HCT116 (cell line): ENCODE results near the gene SERINC5. TPM values are rescaled to one million over a fixed set of nuclear protein-coding genes. Genes with fewer than 3 reads are reported as not detected.

Source experiments
- ATAC-seq: fragments of 200-7000 bp; cut with Tn5 transposase; 2 replicates; pipeline ENCODE4 v1.9.1; 2020; ENCODE audit warnings: mild to moderate bottlenecking, moderate library complexity
- BruUV-seq: library from RNA; stranded (reverse); fragments of 400-500 nt; replicated peaks from 2 replicates; lab custom pipeline; 2021; lab: Mats Ljungman, UMichigan
- CTCF ChIA-PET: fragments of 300-600 bp; sonication (Branson Sonifier 250); formaldehyde crosslinking; loops from one replicate; lab custom pipeline; 2021; ENCODE audit warnings: antibody characterized with exemption; lab: Charles Lee
- POLR2A ChIA-PET: fragments of 300-600, 350-600 bp; sonication (Branson Sonifier 250); formaldehyde crosslinking; loops from one replicate; lab custom pipeline; 2021; ENCODE audit warnings: antibody characterized with exemption; lab: Charles Lee
- RAD21 ChIA-PET, 2 experiments: fragments of 300-600 bp; sonication (Branson Sonifier 250); formaldehyde crosslinking; loops; one replicate each; lab custom pipeline; 2023; ENCODE audit warnings: low total read pairs in 2 of 2; ENCODE audit not compliant: uncharacterized antibody in 2 of 2, unreplicated experiment in 2 of 2, low non-redundant PET in 1 of 2; lab: Charles Lee
- DNase-seq: peaks from one replicate; pipeline ENCODE4 v3.0.0-alpha.2; 2010; ENCODE audit warnings: low read depth, low spot score
- H2AFZ ChIP-seq: fragments of 200-600 bp; shearing (Covaris generic), sonication (generic); 2 replicates; pipeline ENCODE4 v1.6.1; 2017; ENCODE audit warnings: low read depth, mixed run types, mixed read lengths, antibody characterized with exemption, low read length; ENCODE audit not compliant: poor library complexity, severe bottlenecking
- H3K27ac ChIP-seq: 2 replicates; pipeline ENCODE4 v1.5.1; 2012; ENCODE audit warnings: low read depth, low read length
- H3K27me3 ChIP-seq: fragments of 200-600 bp; sonication (generic); 2 replicates; pipeline ENCODE4 v1.6.1; 2016; ENCODE audit warnings: mixed run types, low read length, mixed read lengths; ENCODE audit not compliant: insufficient read depth
- H3K36me3 ChIP-seq, 2 experiments: fragments of 200-500 bp in 1 of 2; fragments of 200-600 bp in 1 of 2; sonication (Bioruptor generic) in 1 of 2; sonication (generic) in 1 of 2; 2 replicates each; pipeline versions ENCODE4 v1.5.1 to v1.6.1; 2014 to 2016; ENCODE audit warnings: low read length in 2 of 2, inconsistent platforms in 1 of 2, mixed read lengths in 1 of 2, mixed run types in 1 of 2; ENCODE audit not compliant: insufficient read depth in 2 of 2, control insufficient read depth in 1 of 2
- H3K4me1 ChIP-seq, 2 experiments: fragments of 200-600 bp in 1 of 2; sonication (generic) in 1 of 2; 2 replicates each; pipeline versions ENCODE4 v1.5.1 to v1.6.1; 2012 to 2017; ENCODE audit warnings: low read length in 2 of 2, inconsistent platforms in 1 of 2, mild to moderate bottlenecking in 1 of 2, mixed read lengths in 1 of 2, mixed run types in 1 of 2, moderate library complexity in 1 of 2; ENCODE audit not compliant: insufficient read depth in 2 of 2, control insufficient read depth in 1 of 2
- H3K4me2 ChIP-seq: fragments of 200-600 bp; sonication (generic); 2 replicates; pipeline ENCODE4 v1.6.1; 2017; ENCODE audit warnings: mixed run types, low read length, mixed read lengths
- H3K4me3 ChIP-seq, 2 experiments: fragments of 200-600 bp in 1 of 2; sonication (generic) in 1 of 2; replicated peaks in 1 of 2; 2 replicates each; pipeline ENCODE4 v1.5.1; 2011 to 2016; ENCODE audit warnings: low read length in 2 of 2, control low read depth in 1 of 2, low read depth in 1 of 2, mild to moderate bottlenecking in 1 of 2, mixed read lengths in 1 of 2, mixed run types in 1 of 2
- H3K79me2 ChIP-seq: fragments of 200-600 bp; sonication (generic); 2 replicates; pipeline ENCODE4 v1.6.1; 2017; ENCODE audit warnings: mild to moderate bottlenecking, mixed run types, low read length, moderate library complexity, mixed read lengths; ENCODE audit not compliant: insufficient read depth
- H3K9ac ChIP-seq: fragments of 200-600 bp; sonication (generic); 2 replicates; pipeline ENCODE4 v1.6.1; 2016; ENCODE audit warnings: low read length, mixed read lengths
- H3K9me2 ChIP-seq: fragments of 200-600 bp; sonication (generic), shearing (Covaris generic); 2 replicates; pipeline ENCODE4 v1.6.1; 2017; ENCODE audit warnings: mixed run types, mild to moderate bottlenecking, moderate library complexity; ENCODE audit not compliant: insufficient read depth
- H3K9me3 ChIP-seq, 2 experiments: fragments of 200-500 bp in 1 of 2; fragments of 200-600 bp in 1 of 2; sonication (Bioruptor generic) in 1 of 2; sonication (generic) in 1 of 2; 2 replicates each; pipeline ENCODE4 v1.6.1; 2014 to 2017; ENCODE audit warnings: low read length in 2 of 2, mixed read lengths in 2 of 2, inconsistent platforms in 1 of 2, low read depth in 1 of 2, mild to moderate bottlenecking in 1 of 2, mixed run types in 1 of 2, moderate library complexity in 1 of 2; ENCODE audit not compliant: control insufficient read depth in 1 of 2, insufficient read depth in 1 of 2
- H4K20me1 ChIP-seq: fragments of 200-600 bp; sonication (generic), shearing (Covaris generic); 2 replicates; pipeline ENCODE4 v1.6.1; 2017; ENCODE audit warnings: mixed run types, mild to moderate bottlenecking, moderate library complexity; ENCODE audit not compliant: insufficient read depth
- EGR1 ChIP-seq: IDR thresholded peaks from 2 replicates; pipeline ENCODE4 v1.6.1; 2012; ENCODE audit warnings: low read depth
- ELF1 ChIP-seq: IDR thresholded peaks from 2 replicates; pipeline ENCODE4 v1.6.1; 2012; ENCODE audit warnings: low read depth, borderline replicate concordance
- EZH2 ChIP-seq: fragments of 200-600 bp; sonication (generic); IDR thresholded peaks from 2 replicates; pipeline ENCODE4 v1.6.1; 2017; ENCODE audit warnings: antibody characterized with exemption, mixed run types
- EZH2phosphoT487 ChIP-seq: fragments of 200-600 bp; IDR thresholded peaks from 2 replicates; pipeline ENCODE4 v1.6.1; 2018; ENCODE audit warnings: antibody characterized with exemption, borderline replicate concordance
- FOSL1 ChIP-seq: IDR thresholded peaks from 2 replicates; pipeline ENCODE4 v1.6.1; 2012; ENCODE audit warnings: low read depth
- POLR2A ChIP-seq: IDR thresholded peaks from 2 replicates; pipeline ENCODE4 v1.7.0; 2011; ENCODE audit warnings: borderline replicate concordance; ENCODE audit not compliant: insufficient read depth, insufficient read length; ENCODE audit errors: extremely low read depth
- SIN3A ChIP-seq: IDR thresholded peaks from 2 replicates; pipeline ENCODE4 v1.6.1; 2012; ENCODE audit warnings: low read depth
- SP1 ChIP-seq: IDR thresholded peaks from 2 replicates; pipeline ENCODE4 v1.6.1; 2012; ENCODE audit warnings: low read depth
- TCF7L2 ChIP-seq: IDR thresholded peaks from 2 replicates; pipeline ENCODE4 v1.7.0; 2011; ENCODE audit warnings: borderline replicate concordance, inconsistent platforms; ENCODE audit not compliant: insufficient read depth, insufficient read length; ENCODE audit errors: extremely low read depth
- ZNF274 ChIP-seq: fragments of 200-500 bp; sonication (Bioruptor generic); IDR thresholded peaks from 2 replicates; pipeline ENCODE4 v1.6.1; 2014; ENCODE audit warnings: mild to moderate bottlenecking, low read depth, low read length, inconsistent platforms
- intact Hi-C: fragments of 100-400 bp; cut with micrococcal nuclease; formaldehyde crosslinking; loops from 2 replicates; pipeline ENCODE4 v1.10.0; 2022
- total RNA-seq: library from RNA; stranded (reverse); gene quantifications from one replicate; pipeline ENCODE4 v1.2.1, GENCODE V29; 2021; ENCODE audit not compliant: unreplicated experiment
- TF ChIP-seq, protein P1 (sequence below): IDR thresholded peaks from 2 replicates; pipeline ENCODE4 v1.6.1; 2011; ENCODE audit warnings: mild to moderate bottlenecking, low read length, moderate library complexity; ENCODE audit not compliant: insufficient replicate concordance; ENCODE audit errors: extremely low read depth
- TF ChIP-seq, protein P2 (sequence below): IDR thresholded peaks from 2 replicates; pipeline ENCODE4 v1.6.1; 2012
- TF ChIP-seq, protein P3 (sequence below): IDR thresholded peaks from 2 replicates; pipeline ENCODE4 v1.6.1; 2012
- TF ChIP-seq, protein P4 (sequence below): IDR thresholded peaks from 2 replicates; pipeline ENCODE4 v1.6.1; 2012; ENCODE audit warnings: low read depth

SERINC5 gene
- total RNA-seq, 1 experiment from 2014 or later, result 39.3 TPM

DNA sequence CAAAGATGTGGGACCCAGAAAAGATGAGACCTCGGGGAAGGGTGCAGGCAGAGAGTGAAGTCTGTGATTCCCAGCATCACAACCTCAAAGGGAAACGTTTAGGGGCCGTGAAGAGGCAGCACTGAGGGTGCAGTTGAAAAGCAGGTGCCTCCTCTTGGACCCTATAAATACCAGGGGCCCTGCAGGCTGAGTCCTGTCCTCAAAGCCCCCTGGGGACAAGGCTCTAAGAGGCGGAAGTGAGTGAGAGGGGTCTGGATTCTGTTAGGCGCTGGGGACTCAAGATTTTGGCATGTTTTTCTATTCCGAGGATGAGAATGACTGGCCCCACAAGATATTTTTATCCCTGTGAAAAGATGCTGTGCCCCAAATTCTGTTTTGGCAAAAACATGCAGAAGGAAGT is 112.9 kb downstream of the SERINC5 start:
- Histone ChIP-seq H3K4me3 (no peak overlapping the region), H3K4me2 (no peak overlapping the region), H3K79me2 (no peaks in the 10 kb centered on the region), H3K36me3 (peaks cover 0 to 2% of the 10 kb centered on the region in 2 experiments; a peak in 1 of 4 replicates), H3K27ac (no peak overlapping the region), H3K9ac (no peak overlapping the region)
- ChIA-PET RAD21 (no interaction called here), CTCF (no interaction called here)
- no peak for ATAC-seq
- intact Hi-C loops, result no loop called here
- BruUV-seq, result no TSS peak
- TF ChIP-seq ELF1, result no peak
- TF ChIP-seq, all 23 proteins: peak for 0
- no peak for DNase-seq
- H4K20me1 ChIP-seq, result no peaks in the 10 kb centered on the region
- H3K27me3 ChIP-seq, result no peaks in the 10 kb centered on the region
- H3K4me1 ChIP-seq, result no peaks in the 10 kb centered on the region
- no peak overlapping the region for H2AFZ ChIP-seq
- no peaks in the 10 kb centered on the region for H3K9me2 ChIP-seq
- POLR2A ChIA-PET, result no interaction called here
- H3K9me3 ChIP-seq, result no peaks in the 10 kb centered on the region

DNA sequence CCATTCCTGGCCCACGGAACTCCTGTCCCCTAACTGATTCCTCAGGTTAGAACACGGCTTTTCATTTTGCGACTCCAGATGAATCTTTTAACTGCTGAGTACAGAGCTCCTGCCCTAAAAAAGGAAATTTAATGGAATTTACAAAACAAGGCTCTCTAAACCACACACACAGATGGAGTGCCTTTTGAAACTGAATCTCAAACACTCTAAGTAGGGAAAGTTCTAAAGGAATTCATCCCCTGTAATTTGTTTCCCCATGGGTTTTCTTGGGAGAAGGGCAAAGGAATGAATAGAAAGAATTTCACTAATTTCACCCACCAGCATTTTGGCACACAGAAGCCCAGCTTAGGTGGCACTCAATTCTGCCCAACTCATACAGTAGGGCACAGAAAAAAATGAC is 114.2 kb downstream of the SERINC5 start:
- Histone ChIP-seq H3K4me3 (no peak overlapping the region), H3K9me2 (no peaks in the 10 kb centered on the region), H3K27me3 (no peaks in the 10 kb centered on the region), H3K27ac (no peak overlapping the region), H2AFZ (no peak overlapping the region), H4K20me1 (no peaks in the 10 kb centered on the region), H3K36me3 (peaks cover 0 to 2% of the 10 kb centered on the region in 2 experiments; a peak in 1 of 4 replicates), H3K9me3 (no peaks in the 10 kb centered on the region), H3K79me2 (no peaks in the 10 kb centered on the region), H3K4me1 (no peaks in the 10 kb centered on the region), H3K4me2 (no peak overlapping the region), H3K9ac (no peak overlapping the region)
- TF ChIP-seq POLR2A, result no peak
- TF ChIP-seq, protein P1, sequence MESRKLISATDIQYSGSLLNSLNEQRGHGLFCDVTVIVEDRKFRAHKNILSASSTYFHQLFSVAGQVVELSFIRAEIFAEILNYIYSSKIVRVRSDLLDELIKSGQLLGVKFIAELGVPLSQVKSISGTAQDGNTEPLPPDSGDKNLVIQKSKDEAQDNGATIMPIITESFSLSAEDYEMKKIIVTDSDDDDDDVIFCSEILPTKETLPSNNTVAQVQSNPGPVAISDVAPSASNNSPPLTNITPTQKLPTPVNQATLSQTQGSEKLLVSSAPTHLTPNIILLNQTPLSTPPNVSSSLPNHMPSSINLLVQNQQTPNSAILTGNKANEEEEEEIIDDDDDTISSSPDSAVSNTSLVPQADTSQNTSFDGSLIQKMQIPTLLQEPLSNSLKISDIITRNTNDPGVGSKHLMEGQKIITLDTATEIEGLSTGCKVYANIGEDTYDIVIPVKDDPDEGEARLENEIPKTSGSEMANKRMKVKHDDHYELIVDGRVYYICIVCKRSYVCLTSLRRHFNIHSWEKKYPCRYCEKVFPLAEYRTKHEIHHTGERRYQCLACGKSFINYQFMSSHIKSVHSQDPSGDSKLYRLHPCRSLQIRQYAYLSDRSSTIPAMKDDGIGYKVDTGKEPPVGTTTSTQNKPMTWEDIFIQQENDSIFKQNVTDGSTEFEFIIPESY, result no peak
- TF ChIP-seq FOSL1, result no peak
- TF ChIP-seq, protein P2, sequence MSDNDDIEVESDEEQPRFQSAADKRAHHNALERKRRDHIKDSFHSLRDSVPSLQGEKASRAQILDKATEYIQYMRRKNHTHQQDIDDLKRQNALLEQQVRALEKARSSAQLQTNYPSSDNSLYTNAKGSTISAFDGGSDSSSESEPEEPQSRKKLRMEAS, result no peak
- TF ChIP-seq EGR1, result no peak
- no peak for TF ChIP-seq EZH2
- TF ChIP-seq SIN3A, result no peak
- TF ChIP-seq TCF7L2, result no peak
- no peak for TF ChIP-seq EZH2phosphoT487
- TF ChIP-seq ZNF274, result no peak
- TF ChIP-seq SP1, result no peak
- TF ChIP-seq, protein P3, sequence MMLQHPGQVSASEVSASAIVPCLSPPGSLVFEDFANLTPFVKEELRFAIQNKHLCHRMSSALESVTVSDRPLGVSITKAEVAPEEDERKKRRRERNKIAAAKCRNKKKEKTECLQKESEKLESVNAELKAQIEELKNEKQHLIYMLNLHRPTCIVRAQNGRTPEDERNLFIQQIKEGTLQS, result no peak
- TF ChIP-seq, protein P4, sequence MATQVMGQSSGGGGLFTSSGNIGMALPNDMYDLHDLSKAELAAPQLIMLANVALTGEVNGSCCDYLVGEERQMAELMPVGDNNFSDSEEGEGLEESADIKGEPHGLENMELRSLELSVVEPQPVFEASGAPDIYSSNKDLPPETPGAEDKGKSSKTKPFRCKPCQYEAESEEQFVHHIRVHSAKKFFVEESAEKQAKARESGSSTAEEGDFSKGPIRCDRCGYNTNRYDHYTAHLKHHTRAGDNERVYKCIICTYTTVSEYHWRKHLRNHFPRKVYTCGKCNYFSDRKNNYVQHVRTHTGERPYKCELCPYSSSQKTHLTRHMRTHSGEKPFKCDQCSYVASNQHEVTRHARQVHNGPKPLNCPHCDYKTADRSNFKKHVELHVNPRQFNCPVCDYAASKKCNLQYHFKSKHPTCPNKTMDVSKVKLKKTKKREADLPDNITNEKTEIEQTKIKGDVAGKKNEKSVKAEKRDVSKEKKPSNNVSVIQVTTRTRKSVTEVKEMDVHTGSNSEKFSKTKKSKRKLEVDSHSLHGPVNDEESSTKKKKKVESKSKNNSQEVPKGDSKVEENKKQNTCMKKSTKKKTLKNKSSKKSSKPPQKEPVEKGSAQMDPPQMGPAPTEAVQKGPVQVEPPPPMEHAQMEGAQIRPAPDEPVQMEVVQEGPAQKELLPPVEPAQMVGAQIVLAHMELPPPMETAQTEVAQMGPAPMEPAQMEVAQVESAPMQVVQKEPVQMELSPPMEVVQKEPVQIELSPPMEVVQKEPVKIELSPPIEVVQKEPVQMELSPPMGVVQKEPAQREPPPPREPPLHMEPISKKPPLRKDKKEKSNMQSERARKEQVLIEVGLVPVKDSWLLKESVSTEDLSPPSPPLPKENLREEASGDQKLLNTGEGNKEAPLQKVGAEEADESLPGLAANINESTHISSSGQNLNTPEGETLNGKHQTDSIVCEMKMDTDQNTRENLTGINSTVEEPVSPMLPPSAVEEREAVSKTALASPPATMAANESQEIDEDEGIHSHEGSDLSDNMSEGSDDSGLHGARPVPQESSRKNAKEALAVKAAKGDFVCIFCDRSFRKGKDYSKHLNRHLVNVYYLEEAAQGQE, result no peak
- ChIA-PET POLR2A (no interaction called here), RAD21 (no interaction called here), CTCF (no interaction called here)
- intact Hi-C loops, result no loop called here
- BruUV-seq, result no TSS peak
- no peak for DNase-seq
- ATAC-seq, result no peak
